Esophagus muscularis mucosa (tissue), 4 donors: ENCODE results near the gene SH2D5.

Experiments used
- EP300 ChIP-seq: sonication (generic); formaldehyde crosslinking; IDR thresholded peaks from one replicate; pipeline ENCODE4 v1.6.1; 2017; ENCODE audit warnings: antibody characterized with exemption
- POLR2A ChIP-seq: fragments of 450-650 bp; IDR thresholded peaks from one replicate; pipeline ENCODE4 v1.6.1; 2017; ENCODE audit warnings: antibody characterized with exemption, moderate library complexity, mild to moderate bottlenecking, low read depth
- POLR2AphosphoS5 ChIP-seq, 2 donors: sonication (generic); formaldehyde crosslinking; IDR thresholded peaks; one replicate each; pipeline ENCODE4 v1.6.1; 2017; ENCODE audit warnings: antibody characterized with exemption in 2 of 2
- TF ChIP-seq, protein P1 (sequence below), 3 experiments: fragments of 200-600 bp in 2 of 3; fragments of 450-650 bp in 1 of 3; sonication (generic) in 2 of 3; IDR thresholded peaks; one replicate each; pipeline ENCODE4 v1.5.1; 2017 to 2019; ENCODE audit warnings: antibody characterized with exemption in 3 of 3, mild to moderate bottlenecking in 2 of 3, moderate library complexity in 1 of 3

DNA sequence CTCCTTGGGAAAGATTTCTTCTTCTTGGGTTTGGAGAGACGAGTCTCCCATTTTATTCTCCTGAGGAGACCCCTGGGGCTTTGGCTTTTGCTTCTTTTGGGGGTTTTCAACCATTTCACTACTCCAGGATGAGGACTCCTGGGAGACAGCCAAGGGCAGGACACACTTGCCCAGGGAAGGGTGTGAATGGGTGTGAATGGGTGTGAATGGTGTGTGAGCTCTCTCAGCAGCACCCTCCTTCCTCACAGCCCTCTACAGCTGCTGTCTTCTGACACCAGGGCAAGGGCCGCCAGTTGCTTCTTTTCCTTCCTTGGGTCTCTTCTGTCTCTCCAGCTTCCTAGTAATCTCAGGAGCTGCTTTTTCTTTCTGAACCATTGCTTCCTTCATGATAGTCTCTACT is 38.9 kb downstream of the SH2D5 start:
- TF ChIP-seq POLR2A = no peak
- TF ChIP-seq, protein P1, sequence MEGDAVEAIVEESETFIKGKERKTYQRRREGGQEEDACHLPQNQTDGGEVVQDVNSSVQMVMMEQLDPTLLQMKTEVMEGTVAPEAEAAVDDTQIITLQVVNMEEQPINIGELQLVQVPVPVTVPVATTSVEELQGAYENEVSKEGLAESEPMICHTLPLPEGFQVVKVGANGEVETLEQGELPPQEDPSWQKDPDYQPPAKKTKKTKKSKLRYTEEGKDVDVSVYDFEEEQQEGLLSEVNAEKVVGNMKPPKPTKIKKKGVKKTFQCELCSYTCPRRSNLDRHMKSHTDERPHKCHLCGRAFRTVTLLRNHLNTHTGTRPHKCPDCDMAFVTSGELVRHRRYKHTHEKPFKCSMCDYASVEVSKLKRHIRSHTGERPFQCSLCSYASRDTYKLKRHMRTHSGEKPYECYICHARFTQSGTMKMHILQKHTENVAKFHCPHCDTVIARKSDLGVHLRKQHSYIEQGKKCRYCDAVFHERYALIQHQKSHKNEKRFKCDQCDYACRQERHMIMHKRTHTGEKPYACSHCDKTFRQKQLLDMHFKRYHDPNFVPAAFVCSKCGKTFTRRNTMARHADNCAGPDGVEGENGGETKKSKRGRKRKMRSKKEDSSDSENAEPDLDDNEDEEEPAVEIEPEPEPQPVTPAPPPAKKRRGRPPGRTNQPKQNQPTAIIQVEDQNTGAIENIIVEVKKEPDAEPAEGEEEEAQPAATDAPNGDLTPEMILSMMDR (IDR thresholded peaks at IDR 0.05) = no peak
- TF ChIP-seq EP300 = no peak
- no peak for TF ChIP-seq POLR2AphosphoS5 (IDR thresholded peaks at IDR 0.05)
